Esophagus squamous epithelium (tissue), 5 donors: ENCODE measurements around the gene MDFIC. TPM values are rescaled to one million over a fixed set of nuclear protein-coding genes. Genes with fewer than 3 reads are reported as not detected.

Experiments
- DNase-seq: peaks from one replicate; lab custom pipeline; 2025; lab: John Stamatoyannopoulos, UW
- H3K27ac ChIP-seq, 4 donors: fragments of 200-600 bp; sonication (generic); one replicate each; pipeline ENCODE4 v1.5.1; 2016 to 2019; ENCODE audit warnings: mild to moderate bottlenecking in 1 of 4
- H3K27me3 ChIP-seq, 4 donors: fragments of 200-600 bp; sonication (generic); 1 replicate in 3 of 4; 2 replicates in 1 of 4; pipeline versions ENCODE4 v1.5.1 to v1.6.0; 2017 to 2021; ENCODE audit warnings: antibody characterized with exemption in 1 of 4
- H3K36me3 ChIP-seq, 3 donors: fragments of 200-600 bp; sonication (generic); one replicate each; pipeline ENCODE4 v1.5.1; 2016 to 2019
- H3K4me1 ChIP-seq, 3 donors: fragments of 200-600 bp; sonication (generic); one replicate each; pipeline ENCODE4 v1.5.1; 2017 to 2019
- H3K4me3 ChIP-seq, 4 donors: fragments of 200-600 bp; sonication (generic); 1 replicate in 3 of 4; 2 replicates in 1 of 4; pipeline ENCODE4 v1.5.1; 2016 to 2019; ENCODE audit warnings: mild to moderate bottlenecking in 2 of 4, moderate library complexity in 1 of 4
- H3K9me3 ChIP-seq, 3 donors: fragments of 200-600 bp; sonication (generic); one replicate each; pipeline ENCODE4 v1.5.1; 2016 to 2019
- POLR2A ChIP-seq, 4 donors: fragments of 450-650 bp; IDR thresholded peaks; one replicate each; pipeline ENCODE4 v1.6.1; 2017; ENCODE audit warnings: antibody characterized with exemption in 4 of 4, mild to moderate bottlenecking in 4 of 4, moderate library complexity in 3 of 4
- WGBS, 2 donors: methylation state at CpG; one replicate each; pipeline ENCODE4 v1.1.5; 2018; 5-methylcytosine and 5-hydroxymethylcytosine counted together
- intact Hi-C: fragments of 100-400 bp; cut with DNase I; formaldehyde crosslinking; loops from one replicate; pipeline ENCODE4 v1.15.0; 2022
- total RNA-seq, 4 donors: library from RNA; depleted of rRNA; stranded (reverse); fragments of >200 nt; gene quantifications; one replicate each; pipeline ENCODE4 v1.1.0, GENCODE V29; 2016
- TF ChIP-seq, protein P1 (sequence below), 6 experiments: fragments of 450-650 bp in 4 of 6; fragments of 200-600 bp in 2 of 6; sonication (generic) in 2 of 6; IDR thresholded peaks; one replicate each; pipeline ENCODE4 v1.5.1; 2016 to 2019; ENCODE audit warnings: antibody characterized with exemption in 6 of 6, mild to moderate bottlenecking in 4 of 6, moderate library complexity in 4 of 6
- donor health status: DM: yes; HTN: yes; CAD: no.

MDFIC gene
- total RNA-seq, 4 donors from 2014 or later, result 16.0 to 29.2 (median 21.3) TPM

DNA sequence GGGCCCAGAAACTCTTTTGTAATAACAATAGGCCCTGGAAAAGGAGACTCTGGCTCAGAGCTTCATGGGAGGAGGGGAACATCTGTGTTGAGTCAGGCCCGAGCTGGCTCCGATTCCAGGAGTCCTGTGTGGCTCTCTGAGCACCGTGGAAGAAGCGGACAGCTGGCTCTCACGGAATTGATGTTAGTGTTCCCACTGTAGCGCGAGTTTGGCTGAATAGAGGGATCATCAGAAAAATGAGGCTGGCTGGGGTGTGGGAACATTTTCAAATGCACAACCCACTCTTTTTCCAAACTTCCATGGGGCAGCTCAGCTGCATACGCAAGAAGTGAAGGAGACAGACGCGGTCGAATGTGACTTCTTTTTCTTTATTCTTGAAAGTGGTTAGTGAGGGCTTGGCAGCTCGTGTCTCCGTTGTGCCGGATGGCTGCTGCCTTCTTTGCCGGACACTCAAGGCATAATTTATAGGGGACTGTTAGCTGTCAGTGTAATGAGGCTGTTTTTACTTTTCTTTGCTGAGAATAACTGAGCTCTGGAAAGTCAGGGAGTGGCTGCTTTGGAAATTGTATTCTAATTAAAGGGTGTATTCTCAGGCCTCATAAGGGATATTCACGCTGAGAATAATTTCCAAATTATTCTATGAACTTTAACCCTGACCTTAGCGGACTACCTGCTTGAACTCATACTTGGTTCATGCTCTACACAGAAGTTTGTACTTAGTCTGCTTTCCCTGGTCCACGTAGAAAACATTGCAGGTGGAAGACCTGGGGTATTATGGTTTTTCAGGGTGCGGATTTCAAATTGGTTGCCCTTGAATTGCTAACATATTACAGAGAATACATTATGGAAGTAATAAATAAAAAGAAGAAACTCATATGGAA, 23.1 kb downstream of the MDFIC start:
- Histone ChIP-seq H3K36me3 (no peaks in the 10 kb centered on the region), H3K4me3 (peak overlapping the region in 2 of 4 donors; percentile 18 to 53), H3K9me3 (no peaks in the 10 kb centered on the region), H3K27ac (peak overlapping the region; percentile 28 to 75 (median 58)), H3K27me3 (no peaks in the 10 kb centered on the region), H3K4me1 (peaks cover 0 to 5% (median 0%) of the 10 kb centered on the region in 3 donors)
- no peak for DNase-seq
- TF ChIP-seq, protein P1, sequence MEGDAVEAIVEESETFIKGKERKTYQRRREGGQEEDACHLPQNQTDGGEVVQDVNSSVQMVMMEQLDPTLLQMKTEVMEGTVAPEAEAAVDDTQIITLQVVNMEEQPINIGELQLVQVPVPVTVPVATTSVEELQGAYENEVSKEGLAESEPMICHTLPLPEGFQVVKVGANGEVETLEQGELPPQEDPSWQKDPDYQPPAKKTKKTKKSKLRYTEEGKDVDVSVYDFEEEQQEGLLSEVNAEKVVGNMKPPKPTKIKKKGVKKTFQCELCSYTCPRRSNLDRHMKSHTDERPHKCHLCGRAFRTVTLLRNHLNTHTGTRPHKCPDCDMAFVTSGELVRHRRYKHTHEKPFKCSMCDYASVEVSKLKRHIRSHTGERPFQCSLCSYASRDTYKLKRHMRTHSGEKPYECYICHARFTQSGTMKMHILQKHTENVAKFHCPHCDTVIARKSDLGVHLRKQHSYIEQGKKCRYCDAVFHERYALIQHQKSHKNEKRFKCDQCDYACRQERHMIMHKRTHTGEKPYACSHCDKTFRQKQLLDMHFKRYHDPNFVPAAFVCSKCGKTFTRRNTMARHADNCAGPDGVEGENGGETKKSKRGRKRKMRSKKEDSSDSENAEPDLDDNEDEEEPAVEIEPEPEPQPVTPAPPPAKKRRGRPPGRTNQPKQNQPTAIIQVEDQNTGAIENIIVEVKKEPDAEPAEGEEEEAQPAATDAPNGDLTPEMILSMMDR (IDR thresholded peaks at IDR 0.05), result no peak
- TF ChIP-seq POLR2A (IDR thresholded peaks at IDR 0.05), result no peak
- intact Hi-C loops, result no loop called here
- WGBS, 2 donors, result 80 to 83% methylated on average over 17 to 19 of the region's 19 CpGs

GRCh38 chr7:114949231-114949630, 27.3 kb downstream of the MDFIC start:
- 69 to 76% methylated on average over 1 of the region's 1 CpG for WGBS, 2 donors
- intact Hi-C loops, result no loop called here
- Histone ChIP-seq H3K27ac (no peak overlapping the region), H3K27me3 (no peaks in the 10 kb centered on the region), H3K4me3 (no peak overlapping the region), H3K36me3 (no peaks in the 10 kb centered on the region), H3K4me1 (no peaks in the 10 kb centered on the region), H3K9me3 (no peaks in the 10 kb centered on the region)
- DNase-seq, result no peak
- TF ChIP-seq, protein P1 (IDR thresholded peaks at IDR 0.05), result no peak
- TF ChIP-seq POLR2A (IDR thresholded peaks at IDR 0.05), result no peak

DNA sequence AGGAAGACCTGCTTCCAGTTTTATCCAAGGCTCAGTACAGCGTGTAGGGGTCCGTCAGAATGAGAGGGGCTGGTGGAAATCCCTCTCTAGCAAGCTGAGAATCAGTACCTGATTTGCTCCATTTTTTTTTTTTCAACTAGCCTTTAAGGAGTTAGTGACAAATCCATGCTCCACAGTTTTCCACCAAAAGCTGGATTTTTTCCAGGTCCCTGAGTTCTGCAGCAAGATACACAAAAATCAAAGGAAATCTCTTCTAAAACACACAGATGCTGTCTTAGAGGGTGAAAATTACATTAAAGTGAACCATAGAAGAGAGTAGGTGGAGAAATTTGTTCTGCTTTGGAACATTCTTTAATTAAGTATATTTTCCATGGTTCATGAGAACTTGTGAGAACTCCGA, 30.4 kb downstream of the MDFIC start:
- Histone ChIP-seq H3K4me1 (no peaks in the 10 kb centered on the region), H3K9me3 (no peaks in the 10 kb centered on the region), H3K36me3 (no peaks in the 10 kb centered on the region), H3K27me3 (no peaks in the 10 kb centered on the region), H3K4me3 (no peak overlapping the region), H3K27ac (no peak overlapping the region)
- intact Hi-C loops, result no loop called here
- 97% methylated on average over 3 of the region's 3 CpGs for WGBS, 2 donors
- TF ChIP-seq POLR2A (IDR thresholded peaks at IDR 0.05), result no peak
- TF ChIP-seq, protein P1 (IDR thresholded peaks at IDR 0.05), result no peak
- no peak for DNase-seq

- H3K27ac ChIP-seq, result no peak overlapping the region
- no peak for TF ChIP-seq POLR2A (IDR thresholded peaks at IDR 0.05)
- TF ChIP-seq, protein P1 (IDR thresholded peaks at IDR 0.05), result no peak
- WGBS, 2 donors, result 90 to 96% methylated on average over 2 of the region's 2 CpGs
These were observed 31.8 kb downstream of the MDFIC start for GRCh38 chr7:114953724-114954123.

GRCh38 chr7:114956702-114957101, 34.8 kb downstream of the MDFIC start:
- no peaks in the 10 kb centered on the region for H3K27me3 ChIP-seq
- DNase-seq, result no peak
- TF ChIP-seq, protein P1 (IDR thresholded peaks at IDR 0.05), result no peak
- TF ChIP-seq POLR2A (IDR thresholded peaks at IDR 0.05), result no peak
- no peaks in the 10 kb centered on the region for H3K9me3 ChIP-seq
- no peaks in the 10 kb centered on the region for H3K36me3 ChIP-seq
- no peak overlapping the region for H3K4me3 ChIP-seq
- H3K27ac ChIP-seq, result no peak overlapping the region
- intact Hi-C loops, result no loop called here
- peaks cover 0 to 30% (median 0%) of the 10 kb centered on the region in 3 donors for H3K4me1 ChIP-seq

More at GRCh38 chr7:114953724-114954123, 31.8 kb downstream of the MDFIC start:
- DNase-seq, result no peak
- Histone ChIP-seq H3K4me1 (peaks cover 0 to 2% (median 0%) of the 10 kb centered on the region in 3 donors), H3K4me3 (no peak overlapping the region), H3K27me3 (no peaks in the 10 kb centered on the region), H3K9me3 (no peaks in the 10 kb centered on the region), H3K36me3 (no peaks in the 10 kb centered on the region)
- intact Hi-C loops, result no loop called here
